Calu3 (cell line): ENCODE data around the gene B4GALNT3. TPM values are rescaled to one million over a fixed set of nuclear protein-coding genes. Genes with fewer than 3 reads are reported as not detected.

Experiments
- BruUV-seq: library from RNA; stranded (reverse); fragments of 400-500 nt; replicated peaks from 2 replicates; lab custom pipeline; 2021; lab: Mats Ljungman, UMichigan
- CTCF ChIA-PET: fragments of 300-600 bp; sonication (Branson Sonifier 250); formaldehyde crosslinking; loops from one replicate; lab custom pipeline; 2022; ENCODE audit warnings: antibody characterized with exemption; lab: Charles Lee
- DNase-seq: peaks from one replicate; pipeline ENCODE4 v3.0.0; 2022
- H3K27ac Mint-ChIP-seq: one replicate; pipeline ENCODE4 v1.8.0; 2022; ENCODE audit warnings: mixed read lengths; ENCODE audit not compliant: unreplicated experiment
- H3K27me3 Mint-ChIP-seq: one replicate; pipeline ENCODE4 v1.8.0; 2022; ENCODE audit warnings: mixed read lengths; ENCODE audit not compliant: unreplicated experiment
- H3K36me3 Mint-ChIP-seq: one replicate; pipeline ENCODE4 v1.8.0; 2022; ENCODE audit warnings: mild to moderate bottlenecking, moderate library complexity, mixed read lengths; ENCODE audit not compliant: insufficient read depth, unreplicated experiment
- H3K4me1 Mint-ChIP-seq: one replicate; pipeline ENCODE4 v1.8.0; 2022; ENCODE audit warnings: mild to moderate bottlenecking, low read depth, mixed read lengths; ENCODE audit not compliant: unreplicated experiment
- H3K4me3 Mint-ChIP-seq: one replicate; pipeline ENCODE4 v1.8.0; 2022; ENCODE audit warnings: mild to moderate bottlenecking, low read depth, moderate library complexity, mixed read lengths; ENCODE audit not compliant: unreplicated experiment
- H3K9me3 Mint-ChIP-seq: one replicate; pipeline ENCODE4 v1.8.0; 2022; ENCODE audit warnings: low read depth, mixed read lengths; ENCODE audit not compliant: unreplicated experiment
- CTCF ChIP-seq: fragments of 200-600 bp; IDR thresholded peaks from one replicate; pipeline ENCODE4 v1.8.0; 2022; ENCODE audit warnings: antibody characterized with exemption; ENCODE audit not compliant: unreplicated experiment
- intact Hi-C: fragments of 100-400 bp; cut with micrococcal nuclease; formaldehyde crosslinking; loops from one replicate; pipeline ENCODE4 v1.10.0; 2022; ENCODE audit not compliant: unreplicated experiment
- total RNA-seq: library from RNA; stranded (reverse); gene quantifications from 2 replicates; pipeline ENCODE4 v1.2.3, GENCODE V29; 2022

B4GALNT3 gene
- total RNA-seq, 1 experiment from 2014 or later = 19.3 TPM

- no peak overlapping the region for H3K27ac Mint-ChIP-seq
- no peak for TF ChIP-seq CTCF
- peaks cover 30% of the 10 kb centered on the region for H3K27me3 Mint-ChIP-seq
- H3K9me3 Mint-ChIP-seq = no peaks in the 10 kb centered on the region
- peaks cover 21% of the 10 kb centered on the region for H3K4me1 Mint-ChIP-seq
- DNase-seq = no peak
- H3K36me3 Mint-ChIP-seq = no peaks in the 10 kb centered on the region
- CTCF ChIA-PET = interaction anchor here (1.2 kb wide), 1 partner anchor 92 kb away, joined by 3 read pairs; no protein-coding TSS in a partner anchor
- intact Hi-C loops = no loop called here
- BruUV-seq = no TSS peak
- H3K4me3 Mint-ChIP-seq = no peak overlapping the region
Measured at GRCh38 chr12:545835-546234, 86.1 kb downstream of the B4GALNT3 start.

GRCh38 chr12:546265-546919 lies 86.7 kb downstream of the B4GALNT3 start:
- CTCF ChIA-PET = interaction anchor here (1.9 kb wide), 2 partner anchors 8 to 104 kb away, joined by 5 to 6 read pairs; no protein-coding TSS in a partner anchor
- no TSS peak for BruUV-seq
- H3K9me3 Mint-ChIP-seq = no peaks in the 10 kb centered on the region
- peaks cover 21% of the 10 kb centered on the region for H3K4me1 Mint-ChIP-seq
- peaks cover 30% of the 10 kb centered on the region for H3K27me3 Mint-ChIP-seq
- H3K4me3 Mint-ChIP-seq = no peak overlapping the region
- no peak for TF ChIP-seq CTCF
- H3K27ac Mint-ChIP-seq = no peak overlapping the region
- intact Hi-C loops = no loop called here
- no peaks in the 10 kb centered on the region for H3K36me3 Mint-ChIP-seq
- no peak for DNase-seq

GRCh38 chr12:546920-547845 lies 87.4 kb downstream of the B4GALNT3 start:
- intact Hi-C loops = loop anchor here (1.0 kb wide), 1 partner anchor 105 kb away; no protein-coding TSS in a partner anchor
- H3K9me3 Mint-ChIP-seq = no peaks in the 10 kb centered on the region
- BruUV-seq = no TSS peak
- H3K4me3 Mint-ChIP-seq = no peak overlapping the region
- CTCF ChIA-PET = interaction anchor here (1.9 kb wide), 2 partner anchors 8 to 105 kb away, joined by 5 to 6 read pairs; no protein-coding TSS in a partner anchor
- peaks cover 30% of the 10 kb centered on the region for H3K27me3 Mint-ChIP-seq
- H3K4me1 Mint-ChIP-seq = peaks cover 15% of the 10 kb centered on the region
- DNase-seq = peak; percentile 81
- no peaks in the 10 kb centered on the region for H3K36me3 Mint-ChIP-seq
- peak; percentile 99 for TF ChIP-seq CTCF
- H3K27ac Mint-ChIP-seq = no peak overlapping the region

GRCh38 chr12:547883-548470 lies 88.2 kb downstream of the B4GALNT3 start:
- Mint-ChIP-seq H3K36me3 (no peaks in the 10 kb centered on the region), H3K27ac (no peak overlapping the region), H3K4me3 (no peak overlapping the region), H3K9me3 (no peaks in the 10 kb centered on the region), H3K4me1 (peaks cover 13% of the 10 kb centered on the region), H3K27me3 (peaks cover 30% of the 10 kb centered on the region)
- CTCF ChIA-PET = interaction anchor here (0.8 to 1.9 kb wide), 3 partner anchors 9 to 105 kb away, joined by 5 to 6 read pairs (median 5); no protein-coding TSS in a partner anchor
- no peak for DNase-seq
- intact Hi-C loops = loop anchor here (1.0 kb wide), 1 partner anchor 106 kb away; no protein-coding TSS in a partner anchor
- no TSS peak for BruUV-seq
- no peak for TF ChIP-seq CTCF
